Parathyroid adenoma (tissue), 2 donors: Measurements from ENCODE around the gene DNAJC1.
"Not testable (repeated sequence)": the region's sequence is repeated elsewhere in the genome, so short reads cannot be mapped to it uniquely, and the experiment has no call there.

Experiments used
- H2AFZ ChIP-seq: fragments of 300-600 bp; sonication (generic); one replicate; pipeline ENCODE4 v1.7.0; 2017; ENCODE audit warnings: antibody characterized with exemption, mild to moderate bottlenecking
- H3K27ac ChIP-seq: fragments of 300-600 bp; sonication (generic); one replicate; pipeline ENCODE4 v1.7.0; 2017
- H3K27me3 ChIP-seq: fragments of 300-600 bp; sonication (generic); one replicate; pipeline ENCODE4 v1.7.0; 2017; ENCODE audit warnings: low read length; ENCODE audit not compliant: control insufficient read depth, insufficient read depth
- H3K36me3 ChIP-seq: fragments of 300-600 bp; sonication (generic); one replicate; pipeline ENCODE4 v1.7.0; 2017; ENCODE audit warnings: low read length; ENCODE audit not compliant: control insufficient read depth, insufficient read depth
- H3K4me1 ChIP-seq: fragments of 300-600 bp; sonication (generic); one replicate; pipeline ENCODE4 v1.7.0; 2017; ENCODE audit warnings: control low read depth
- H3K4me2 ChIP-seq: fragments of 300-600 bp; sonication (generic); one replicate; pipeline ENCODE4 v1.7.0; 2017; ENCODE audit warnings: low read length
- H3K4me3 ChIP-seq: fragments of 300-600 bp; sonication (generic); one replicate; pipeline ENCODE4 v1.7.0; 2017; ENCODE audit warnings: low read depth, low read length
- H3K79me2 ChIP-seq: fragments of 300-600 bp; sonication (generic); one replicate; pipeline ENCODE4 v1.7.0; 2017; ENCODE audit warnings: control low read depth
- H3K9ac ChIP-seq: fragments of 300-600 bp; sonication (generic); one replicate; pipeline ENCODE4 v1.7.0; 2017; ENCODE audit warnings: mild to moderate bottlenecking
- H3K9me3 ChIP-seq: fragments of 300-600 bp; sonication (generic); one replicate; pipeline ENCODE4 v1.7.0; 2017; ENCODE audit warnings: low read length; ENCODE audit not compliant: control insufficient read depth
- CTCF ChIP-seq: fragments of 300-600 bp; sonication (generic); IDR thresholded peaks from one replicate; pipeline ENCODE4 v1.7.0; 2017; ENCODE audit warnings: antibody characterized with exemption, mild to moderate bottlenecking
- donor health status: primary hyperparathyroidism.

Gene DNAJC1

GRCh38 chr10:22022257-22023032 lies 18.9 kb upstream of the DNAJC1 start:
- Histone ChIP-seq H3K27me3 (no peaks in the 10 kb centered on the region), H3K27ac (no peak overlapping the region), H3K79me2 (no peaks in the 10 kb centered on the region), H3K9ac (no peak overlapping the region), H3K9me3 (no peaks in the 10 kb centered on the region), H2AFZ (peak overlapping the region; percentile 25), H3K36me3 (no peaks in the 10 kb centered on the region), H3K4me2 (no peak overlapping the region), H3K4me1 (peaks cover 5% of the 10 kb centered on the region), H3K4me3 (no peak overlapping the region)
- no peak for TF ChIP-seq CTCF

DNA sequence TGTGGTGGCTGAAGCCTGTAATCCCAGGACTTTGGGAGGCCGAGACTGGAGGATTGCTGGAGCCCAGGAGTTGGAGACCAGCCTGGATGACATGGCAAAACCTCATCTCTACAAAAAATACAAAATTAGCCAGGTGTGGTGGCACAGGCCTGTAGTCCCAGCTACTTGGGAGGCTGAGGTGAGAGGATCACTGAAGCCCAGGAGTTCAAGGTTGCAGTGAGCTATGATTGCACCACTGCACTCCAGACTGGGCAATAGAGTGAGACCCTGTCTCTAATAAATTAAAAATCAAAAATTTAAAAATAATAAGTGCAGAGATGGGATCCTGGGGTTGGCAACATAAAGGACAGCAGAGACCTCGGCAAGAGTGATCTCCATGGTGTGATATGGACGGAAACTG lies 17.6 kb upstream of the DNAJC1 start:
- H3K4me2 ChIP-seq, H3K27me3 ChIP-seq, H2AFZ ChIP-seq, H3K4me3 ChIP-seq, H3K9me3 ChIP-seq, H3K27ac ChIP-seq, H3K9ac ChIP-seq, H3K36me3 ChIP-seq, H3K79me2 ChIP-seq: not testable (repeated sequence)
- H3K4me1 ChIP-seq, result peaks cover 11% of the 10 kb centered on the region

- no peak overlapping the region for H3K9ac ChIP-seq
- no peak for TF ChIP-seq CTCF
Observed at GRCh38 chr10:22017283-22018020, 13.9 kb upstream of the DNAJC1 start.

GRCh38 chr10:22016046-22016705 lies 12.6 kb upstream of the DNAJC1 start:
- TF ChIP-seq CTCF, result no peak
- H2AFZ ChIP-seq, result no peak overlapping the region

More at GRCh38 chr10:22017283-22018020, 13.9 kb upstream of the DNAJC1 start:
- peak overlapping the region; percentile 5 for H2AFZ ChIP-seq
- H3K79me2 ChIP-seq, result no peaks in the 10 kb centered on the region
- no peaks in the 10 kb centered on the region for H3K36me3 ChIP-seq
- H3K4me2 ChIP-seq, result no peak overlapping the region
- H3K4me1 ChIP-seq, result peaks cover 12% of the 10 kb centered on the region
- no peaks in the 10 kb centered on the region for H3K9me3 ChIP-seq
- H3K4me3 ChIP-seq, result no peak overlapping the region
- H3K27ac ChIP-seq, result peak overlapping the region; percentile 16
- H3K27me3 ChIP-seq, result no peaks in the 10 kb centered on the region

DNA sequence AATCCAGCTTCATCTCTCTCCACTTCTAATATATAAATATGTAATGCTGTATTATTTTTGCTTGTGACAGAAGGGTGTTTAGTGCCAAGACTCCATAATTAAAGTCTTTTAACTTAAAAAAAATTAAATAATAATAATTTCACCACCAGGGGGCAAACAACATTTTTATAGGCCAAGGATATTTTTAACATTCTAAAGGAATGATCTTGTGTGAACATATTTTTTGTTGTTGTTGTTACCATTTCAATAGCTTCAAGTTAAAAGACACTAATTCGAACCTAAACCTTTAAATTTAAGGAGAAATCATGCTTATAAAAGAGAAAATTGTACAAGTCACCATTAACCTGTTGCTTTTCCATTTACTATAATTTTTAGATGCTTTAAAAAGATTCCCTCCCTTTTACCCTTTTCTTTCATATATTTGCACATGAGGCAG lies 7.5 kb upstream of the DNAJC1 start:
- peak; percentile 69 for TF ChIP-seq CTCF
- no peaks in the 10 kb centered on the region for H3K79me2 ChIP-seq
- H3K4me2 ChIP-seq, result no peak overlapping the region
- no peak overlapping the region for H2AFZ ChIP-seq
- H3K4me3 ChIP-seq, result no peak overlapping the region
- H3K9ac ChIP-seq, result no peak overlapping the region
- no peaks in the 10 kb centered on the region for H3K36me3 ChIP-seq
- H3K27me3 ChIP-seq, result no peaks in the 10 kb centered on the region
- no peak overlapping the region for H3K27ac ChIP-seq
- H3K9me3 ChIP-seq, result no peaks in the 10 kb centered on the region
- no peaks in the 10 kb centered on the region for H3K4me1 ChIP-seq

More at GRCh38 chr10:22016046-22016705, 12.6 kb upstream of the DNAJC1 start:
- H3K9me3 ChIP-seq, result no peaks in the 10 kb centered on the region
- H3K4me1 ChIP-seq, result peaks cover 7% of the 10 kb centered on the region
- H3K4me2 ChIP-seq, result no peak overlapping the region
- no peak overlapping the region for H3K27ac ChIP-seq
- H3K79me2 ChIP-seq, result no peaks in the 10 kb centered on the region
- H3K36me3 ChIP-seq, result no peaks in the 10 kb centered on the region
- H3K4me3 ChIP-seq, result no peak overlapping the region
- H3K9ac ChIP-seq, result no peak overlapping the region
- H3K27me3 ChIP-seq, result no peaks in the 10 kb centered on the region
